GM10847 (cell line): ENCODE results near the gene EDC3.

Source experiments
- POLR2A ChIP-seq: IDR thresholded peaks from 2 replicates; pipeline ENCODE4 v1.6.1; 2011; ENCODE audit not compliant: insufficient read length; ENCODE audit errors: extremely low read depth

Gene EDC3

GRCh38 chr15:74633781-74634180 lies 62.0 kb downstream of the EDC3 start:
- no peak for TF ChIP-seq POLR2A

GRCh38 chr15:74632601-74633000 lies 63.2 kb downstream of the EDC3 start:
- no peak for TF ChIP-seq POLR2A

- TF ChIP-seq POLR2A, result no peak
These were observed 63.8 kb downstream of the EDC3 start for GRCh38 chr15:74631935-74632560.

GRCh38 chr15:74631408-74631807 lies 64.4 kb downstream of the EDC3 start:
- TF ChIP-seq POLR2A, result no peak

GRCh38 chr15:74631087-74631385 lies 64.8 kb downstream of the EDC3 start:
- TF ChIP-seq POLR2A, result no peak

- TF ChIP-seq POLR2A, result no peak
These were observed 65.3 kb downstream of the EDC3 start for GRCh38 chr15:74630284-74631086.

GRCh38 chr15:74628949-74629348 lies 66.9 kb downstream of the EDC3 start:
- no peak for TF ChIP-seq POLR2A

GRCh38 chr15:74628199-74628598 lies 67.6 kb downstream of the EDC3 start:
- TF ChIP-seq POLR2A, result no peak

- TF ChIP-seq POLR2A, result no peak
These were observed 68.1 kb downstream of the EDC3 start for GRCh38 chr15:74627766-74628165.

- TF ChIP-seq POLR2A, result no peak
These were observed 68.8 kb downstream of the EDC3 start for GRCh38 chr15:74626752-74627692.

- no peak for TF ChIP-seq POLR2A
These were observed 69.5 kb downstream of the EDC3 start for GRCh38 chr15:74626336-74626735.

GRCh38 chr15:74625693-74626092 lies 70.1 kb downstream of the EDC3 start:
- no peak for TF ChIP-seq POLR2A

- TF ChIP-seq POLR2A, result no peak
These were observed 71.7 kb downstream of the EDC3 start for GRCh38 chr15:74624020-74624602.

- TF ChIP-seq POLR2A, result no peak
These were observed 73.1 kb downstream of the EDC3 start for GRCh38 chr15:74622758-74623157.

GRCh38 chr15:74621936-74622335 lies 73.9 kb downstream of the EDC3 start:
- TF ChIP-seq POLR2A, result no peak
